Measurements from ENCODE around the gene GRIK5. TPM values are rescaled to one million over a fixed set of nuclear protein-coding genes. Genes with fewer than 3 reads are reported as not detected.

Gene GRIK5
- total and polyA plus RNA-seq, 2 experiments from 2014 or later: 0.50 to 0.60 TPM

DNA sequence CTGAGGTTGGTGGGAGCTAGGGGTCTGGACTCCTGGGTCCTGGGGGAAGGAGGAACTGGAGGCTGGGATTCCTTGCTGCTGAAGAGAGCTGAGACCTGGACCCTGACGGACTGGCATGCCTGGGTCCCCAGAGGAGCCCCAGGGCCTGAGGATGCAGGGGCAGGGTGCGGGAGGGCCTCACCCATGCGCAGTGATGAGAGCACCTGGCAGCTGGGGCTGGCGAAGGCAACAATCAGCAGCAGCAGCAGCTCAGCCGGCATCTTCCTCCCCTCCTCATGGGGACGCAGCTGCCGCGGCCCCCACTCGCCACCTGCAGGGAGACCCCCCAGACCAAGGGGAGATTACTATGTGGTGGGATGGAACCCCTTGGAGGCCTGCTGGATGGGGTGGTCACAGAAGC, 4.5 kb downstream of the GRIK5 start:
- DNase-seq (ENCODE audit: low spot score): no peak
- no peak overlapping the region for H3K4me2 ChIP-seq
- H3K4me3 ChIP-seq: no peak overlapping the region
- TF ChIP-seq, protein P1, sequence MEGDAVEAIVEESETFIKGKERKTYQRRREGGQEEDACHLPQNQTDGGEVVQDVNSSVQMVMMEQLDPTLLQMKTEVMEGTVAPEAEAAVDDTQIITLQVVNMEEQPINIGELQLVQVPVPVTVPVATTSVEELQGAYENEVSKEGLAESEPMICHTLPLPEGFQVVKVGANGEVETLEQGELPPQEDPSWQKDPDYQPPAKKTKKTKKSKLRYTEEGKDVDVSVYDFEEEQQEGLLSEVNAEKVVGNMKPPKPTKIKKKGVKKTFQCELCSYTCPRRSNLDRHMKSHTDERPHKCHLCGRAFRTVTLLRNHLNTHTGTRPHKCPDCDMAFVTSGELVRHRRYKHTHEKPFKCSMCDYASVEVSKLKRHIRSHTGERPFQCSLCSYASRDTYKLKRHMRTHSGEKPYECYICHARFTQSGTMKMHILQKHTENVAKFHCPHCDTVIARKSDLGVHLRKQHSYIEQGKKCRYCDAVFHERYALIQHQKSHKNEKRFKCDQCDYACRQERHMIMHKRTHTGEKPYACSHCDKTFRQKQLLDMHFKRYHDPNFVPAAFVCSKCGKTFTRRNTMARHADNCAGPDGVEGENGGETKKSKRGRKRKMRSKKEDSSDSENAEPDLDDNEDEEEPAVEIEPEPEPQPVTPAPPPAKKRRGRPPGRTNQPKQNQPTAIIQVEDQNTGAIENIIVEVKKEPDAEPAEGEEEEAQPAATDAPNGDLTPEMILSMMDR (IDR thresholded peaks at IDR 0.05; ENCODE audit: poor library complexity): no peak
- TF ChIP-seq EZH2phosphoT487 (IDR thresholded peaks at IDR 0.05; ENCODE audit: low read depth, severe bottlenecking, unreplicated experiment): no peak
- no peak for TF ChIP-seq EZH2 (IDR thresholded peaks at IDR 0.05; ENCODE audit: borderline replicate concordance)
- no peak overlapping the region for H2AFZ ChIP-seq
- WGBS (ENCODE audit: low lambda C conversion rate, missing lambda C conversion rate): 95% methylated on average over 9 of the region's 9 CpGs
- peaks cover 41% of the 10 kb centered on the region for H3K27me3 ChIP-seq
- H3K36me3 ChIP-seq (replicated peaks; ENCODE audit: insufficient read depth, low read depth): no peaks in the 10 kb centered on the region
- no peaks in the 10 kb centered on the region for H3K9me2 ChIP-seq (replicated peaks; ENCODE audit: insufficient read depth)
- no peaks in the 10 kb centered on the region for H3K79me2 ChIP-seq
- H4K20me1 ChIP-seq (ENCODE audit: insufficient read depth, poor library complexity, severe bottlenecking): no peaks in the 10 kb centered on the region
- no peak overlapping the region for H3K27ac ChIP-seq
- no peaks in the 10 kb centered on the region for H3K9me3 ChIP-seq (ENCODE audit: low read depth)
- no peaks in the 10 kb centered on the region for H3K4me1 ChIP-seq (ENCODE audit: insufficient read depth)

DNA sequence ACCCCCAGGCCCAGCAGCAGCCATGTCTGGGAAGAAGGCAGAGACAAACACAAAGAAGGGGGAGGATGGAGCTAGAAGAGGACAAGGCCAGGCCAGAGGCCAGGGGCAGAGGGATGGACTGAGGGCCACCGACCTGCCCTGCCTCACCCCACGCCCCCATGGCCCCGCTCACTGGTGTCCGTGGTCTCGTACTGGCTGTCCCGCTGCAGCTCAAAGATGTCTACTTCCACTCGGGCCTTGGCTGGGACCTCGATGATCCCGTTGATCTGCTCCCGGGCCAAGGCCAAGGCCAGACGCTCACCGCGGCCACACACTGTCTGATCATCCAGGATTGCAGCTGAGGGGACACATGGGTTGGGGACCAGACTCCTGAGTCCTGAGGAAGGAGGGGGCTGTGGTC, 5.0 kb downstream of the GRIK5 start:
- H3K4me2 ChIP-seq: no peak overlapping the region
- H2AFZ ChIP-seq: no peak overlapping the region
- H4K20me1 ChIP-seq (ENCODE audit: insufficient read depth, poor library complexity, severe bottlenecking): no peaks in the 10 kb centered on the region
- TF ChIP-seq, protein P1 (IDR thresholded peaks at IDR 0.05; ENCODE audit: poor library complexity): no peak
- TF ChIP-seq EZH2 (IDR thresholded peaks at IDR 0.05; ENCODE audit: borderline replicate concordance): no peak
- TF ChIP-seq EZH2phosphoT487 (IDR thresholded peaks at IDR 0.05; ENCODE audit: low read depth, severe bottlenecking, unreplicated experiment): no peak
- no peaks in the 10 kb centered on the region for H3K79me2 ChIP-seq
- H3K4me3 ChIP-seq: no peak overlapping the region
- DNase-seq (ENCODE audit: low spot score): no peak
- H3K9me3 ChIP-seq (ENCODE audit: low read depth): no peaks in the 10 kb centered on the region
- H3K36me3 ChIP-seq (replicated peaks; ENCODE audit: insufficient read depth, low read depth): no peaks in the 10 kb centered on the region
- no peaks in the 10 kb centered on the region for H3K9me2 ChIP-seq (replicated peaks; ENCODE audit: insufficient read depth)
- peaks cover 37% of the 10 kb centered on the region for H3K27me3 ChIP-seq
- 95% methylated on average over 13 of the region's 13 CpGs for WGBS (ENCODE audit: low lambda C conversion rate, missing lambda C conversion rate)
- no peaks in the 10 kb centered on the region for H3K4me1 ChIP-seq (ENCODE audit: insufficient read depth)
- H3K27ac ChIP-seq: no peak overlapping the region

DNA sequence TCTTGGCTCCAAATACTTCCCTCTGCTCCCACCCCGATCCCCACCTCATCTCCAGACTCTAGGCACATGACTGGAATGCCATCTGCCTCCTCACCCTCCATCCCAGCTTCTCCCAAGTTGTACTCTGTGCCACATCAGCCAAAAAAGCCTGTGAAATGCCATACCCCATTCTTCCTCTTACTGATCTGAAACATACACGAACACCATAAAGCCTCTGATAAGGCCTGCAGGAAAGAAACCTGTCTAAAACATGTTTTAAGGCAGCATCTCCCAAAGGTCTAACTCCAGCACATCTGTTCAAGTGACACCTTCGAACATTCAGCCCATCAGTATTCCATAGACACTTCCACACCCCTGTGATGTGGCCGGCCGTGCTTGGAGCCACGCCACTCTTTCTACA, 5.6 kb downstream of the GRIK5 start:
- H3K27ac ChIP-seq: no peak overlapping the region
- H3K36me3 ChIP-seq (replicated peaks; ENCODE audit: insufficient read depth, low read depth): no peaks in the 10 kb centered on the region
- H4K20me1 ChIP-seq (ENCODE audit: insufficient read depth, poor library complexity, severe bottlenecking): no peaks in the 10 kb centered on the region

More for the DNA sequence above, 5.6 kb downstream of the GRIK5 start:
- H3K27me3 ChIP-seq: peaks cover 31% of the 10 kb centered on the region
- H3K79me2 ChIP-seq: no peaks in the 10 kb centered on the region
- no peak overlapping the region for H3K4me2 ChIP-seq
- H3K9me2 ChIP-seq (replicated peaks; ENCODE audit: insufficient read depth): no peaks in the 10 kb centered on the region
- H3K4me1 ChIP-seq (ENCODE audit: insufficient read depth): no peaks in the 10 kb centered on the region
- TF ChIP-seq EZH2phosphoT487 (IDR thresholded peaks at IDR 0.05; ENCODE audit: low read depth, severe bottlenecking, unreplicated experiment) (no peak), EZH2 (IDR thresholded peaks at IDR 0.05; ENCODE audit: borderline replicate concordance) (no peak)
- TF ChIP-seq, protein P1 (IDR thresholded peaks at IDR 0.05; ENCODE audit: poor library complexity): no peak
- H2AFZ ChIP-seq: no peak overlapping the region
- 94% methylated on average over 6 of the region's 6 CpGs for WGBS (ENCODE audit: low lambda C conversion rate, missing lambda C conversion rate)
- H3K9me3 ChIP-seq (ENCODE audit: low read depth): no peaks in the 10 kb centered on the region
- no peak for DNase-seq (ENCODE audit: low spot score)
- no peak overlapping the region for H3K4me3 ChIP-seq
